ENCODE data around the gene RB1. TPM values are rescaled to one million over a fixed set of nuclear protein-coding genes. Genes with fewer than 3 reads are reported as not detected.

Gene RB1
- total and polyA plus RNA-seq, 9 of the 15 experiments (the other 6 are each of a cell fraction or from before 2014, with no cell fraction given): 5.0 to 23.8 (median 17.9) TPM

GRCh38 chr13:48319531-48320398, 16.2 kb downstream of the RB1 start:
- Histone ChIP-seq H3K9me3 (replicated peaks; ENCODE audit: control insufficient read depth, insufficient read depth, low read depth, low read length) (no peaks in the 10 kb centered on the region), H3K4me1 (replicated peaks in 1 of 2; ENCODE audit: control insufficient read depth in 2 of 2, insufficient read depth in 2 of 2, low read length in 2 of 2) (no peaks in the 10 kb centered on the region; a peak in 1 of 5 replicates), H3K27me3 (ENCODE audit: control insufficient read depth in 2 of 2, insufficient read depth in 2 of 2, low read length in 2 of 2) (no peaks in the 10 kb centered on the region), H3K4me2 (ENCODE audit: insufficient read depth, low read length) (no peak overlapping the region), H3K27ac (ENCODE audit: extremely low read depth, low read depth, low read length) (no peak overlapping the region), H3K9me1 (ENCODE audit: control insufficient read depth, insufficient read depth, low read length) (no peaks in the 10 kb centered on the region), H3K79me2 (ENCODE audit: control insufficient read depth, insufficient read depth, low read length) (no peaks in the 10 kb centered on the region), H2AFZ (ENCODE audit: low read depth, low read length) (no peak overlapping the region), H3K36me3 (ENCODE audit: control insufficient read depth, insufficient read depth, low read length) (no peaks in the 10 kb centered on the region), H3K4me3 (no peak overlapping the region), H4K20me1 (replicated peaks; ENCODE audit: control insufficient read depth, insufficient read depth, low read length) (no peaks in the 10 kb centered on the region), H3K9ac (ENCODE audit: insufficient read depth in 1 of 2, low read depth in 2 of 2, low read length in 2 of 2) (no peak overlapping the region)
- WGBS (ENCODE audit: insufficient coverage, low coverage, missing lambda C conversion rate): 98% methylated on average over 16 of the region's 48 CpGs
- ChIA-PET POLR2A (no interaction called here), CTCF (ENCODE audit: low intra/inter-chr PET ratio) (no interaction called here)
- ATAC-seq: no peak
- FAIRE-seq: no peak
- no TSS peak for BruUV-seq (replicated peaks)
- intact Hi-C loops (cut with micrococcal nuclease) (no loop called here), in situ Hi-C loops (cut with MboI) (no loop called here)
- TF ChIP-seq TEAD4 (IDR thresholded peaks at IDR 0.05; ENCODE audit: low read length) (no peak), TEAD4 (CRISPR knock-in tag; IDR thresholded peaks at IDR 0.05; ENCODE audit: borderline replicate concordance) (no peak), ASH1L (IDR thresholded peaks at IDR 0.05; ENCODE audit: borderline replicate concordance, low read depth, partially characterized antibody) (no peak), ZNF511 (CRISPR knock-in tag; IDR thresholded peaks at IDR 0.05) (no peak), CGGBP1 (CRISPR knock-in tag; IDR thresholded peaks at IDR 0.05) (no peak), ZMIZ1 (IDR thresholded peaks at IDR 0.05; ENCODE audit: low read depth in 2 of 2, low read length in 2 of 2) (no peak), XRCC3 (IDR thresholded peaks at IDR 0.05) (no peak), POLR2H (tag; IDR thresholded peaks at IDR 0.05; ENCODE audit: low read depth) (no peak)
- no peak for DNase-seq (ENCODE audit: extremely low read depth in 1 of 4, low spot score in 3 of 4)

All from K562 (cell line).